ENCODE results near the gene PRPF6. TPM values are rescaled to one million over a fixed set of nuclear protein-coding genes. Genes with fewer than 3 reads are reported as not detected.

The PRPF6 gene
- total and polyA plus RNA-seq, 2 of the 13 experiments (the other 11 are each of a cell fraction or from before 2014, with no cell fraction given), result 63.7 to 101 TPM

GRCh38 chr20:64023361-64024140, 42.6 kb downstream of the PRPF6 start (continued):
- no peak; the same call in 1 of the 2 replicates for TF ChIP-seq ZHX1 (CRISPR knock-in tag; IDR thresholded peaks at IDR 0.05; ENCODE audit: low read depth)
- no peak for TF ChIP-seq CHCHD3 (CRISPR knock-in tag; IDR thresholded peaks at IDR 0.05)
- peak; percentile 84 for TF ChIP-seq ZNF781 (CRISPR knock-in tag; IDR thresholded peaks at IDR 0.05; ENCODE audit: borderline replicate concordance, not compliant biosample characterization)
- peak; percentile 55; the same call in 1 of the 2 replicates for TF ChIP-seq BCL6 (CRISPR knock-in tag; IDR thresholded peaks at IDR 0.05)
- TF ChIP-seq ZNF232 (CRISPR knock-in tag; IDR thresholded peaks at IDR 0.05; ENCODE audit: borderline replicate concordance), result no peak
- TF ChIP-seq SMC3 (IDR thresholded peaks at IDR 0.05; ENCODE audit: low read length), result no peak
- TF ChIP-seq DMAP1 (CRISPR knock-in tag; IDR thresholded peaks at IDR 0.05), result no peak
- TF ChIP-seq CEBPZ (IDR thresholded peaks at IDR 0.05; ENCODE audit: low read length), result no peak
- TF ChIP-seq SMYD3 (CRISPR knock-in tag; IDR thresholded peaks at IDR 0.05), result no peak
- no peak for TF ChIP-seq ZNF580 (CRISPR knock-in tag; IDR thresholded peaks at IDR 0.05; ENCODE audit: borderline replicate concordance, low read depth)
- no peak for TF ChIP-seq GTF2F1 (IDR thresholded peaks at IDR 0.05; ENCODE audit: low read length)
- TF ChIP-seq PBX3 (CRISPR knock-in tag; IDR thresholded peaks at IDR 0.05; ENCODE audit: borderline replicate concordance), result no peak
- no peak for TF ChIP-seq GMEB2 (CRISPR knock-in tag; IDR thresholded peaks at IDR 0.05; ENCODE audit: low read depth)
- TF ChIP-seq ZMYM3 (CRISPR knock-in tag; IDR thresholded peaks at IDR 0.05), result 0 out of 2 replicates have a peak, but pooled peaks have one; percentile 26
- no peak for TF ChIP-seq CBX2 (IDR thresholded peaks at IDR 0.05; ENCODE audit: low read depth, low read length)
- TF ChIP-seq CBX2 (CRISPR knock-in tag; IDR thresholded peaks at IDR 0.05; ENCODE audit: low read depth), result no peak
- TF ChIP-seq, protein P1, sequence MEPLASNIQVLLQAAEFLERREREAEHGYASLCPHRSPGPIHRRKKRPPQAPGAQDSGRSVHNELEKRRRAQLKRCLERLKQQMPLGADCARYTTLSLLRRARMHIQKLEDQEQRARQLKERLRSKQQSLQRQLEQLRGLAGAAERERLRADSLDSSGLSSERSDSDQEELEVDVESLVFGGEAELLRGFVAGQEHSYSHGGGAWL (CRISPR knock-in tag; IDR thresholded peaks at IDR 0.05), result no peak
- TF ChIP-seq SP2 (CRISPR knock-in tag; IDR thresholded peaks at IDR 0.05), result no peak
- TF ChIP-seq ELF1 (CRISPR knock-in tag; IDR thresholded peaks at IDR 0.05), result no peak; the same call in 1 of the 2 replicates
- TF ChIP-seq TGIF2 (CRISPR knock-in tag; IDR thresholded peaks at IDR 0.05), result no peak
- TF ChIP-seq NFKBIZ (CRISPR knock-in tag; IDR thresholded peaks at IDR 0.05), result no peak

Measured in HepG2 (cell line).